Osteocyte (in vitro differentiated cells): Measurements from ENCODE around the gene CBL. TPM values are rescaled to one million over a fixed set of nuclear protein-coding genes. Genes with fewer than 3 reads are reported as not detected.

ENCODE experiments used
- DNase-seq: peaks from one replicate; pipeline ENCODE4 v3.0.0; 2021; ENCODE audit warnings: mixed read lengths; ENCODE audit not compliant: unreplicated experiment; ENCODE audit errors: extremely low spot score
- H3K27ac Mint-ChIP-seq: one replicate; pipeline ENCODE4 v1.8.0; 2021; ENCODE audit warnings: mild to moderate bottlenecking, mixed read lengths; ENCODE audit not compliant: unreplicated experiment
- H3K27me3 Mint-ChIP-seq: one replicate; pipeline ENCODE4 v1.8.0; 2021; ENCODE audit warnings: mixed read lengths; ENCODE audit not compliant: unreplicated experiment
- H3K36me3 Mint-ChIP-seq: one replicate; pipeline ENCODE4 v1.8.0; 2021; ENCODE audit warnings: mixed read lengths; ENCODE audit not compliant: unreplicated experiment
- H3K4me1 Mint-ChIP-seq: one replicate; pipeline ENCODE4 v1.8.0; 2021; ENCODE audit warnings: mixed read lengths; ENCODE audit not compliant: unreplicated experiment
- H3K4me3 Mint-ChIP-seq: one replicate; pipeline ENCODE4 v1.8.0; 2021; ENCODE audit warnings: mild to moderate bottlenecking, moderate library complexity, mixed read lengths; ENCODE audit not compliant: unreplicated experiment
- H3K9me3 Mint-ChIP-seq: one replicate; pipeline ENCODE4 v1.8.0; 2021; ENCODE audit warnings: mixed read lengths; ENCODE audit not compliant: unreplicated experiment
- CTCF ChIP-seq: fragments of 200-600 bp; sonication (generic); IDR thresholded peaks from 2 replicates; pipeline ENCODE4 v1.5.0; 2021; ENCODE audit warnings: antibody characterized with exemption, mild to moderate bottlenecking, moderate library complexity
- total RNA-seq: library from RNA; stranded (reverse); gene quantifications from 2 replicates; pipeline ENCODE4 v1.2.1, GENCODE V29; 2021

Gene CBL
- total RNA-seq, 1 donor from 2014 or later: 20.8 TPM

DNA sequence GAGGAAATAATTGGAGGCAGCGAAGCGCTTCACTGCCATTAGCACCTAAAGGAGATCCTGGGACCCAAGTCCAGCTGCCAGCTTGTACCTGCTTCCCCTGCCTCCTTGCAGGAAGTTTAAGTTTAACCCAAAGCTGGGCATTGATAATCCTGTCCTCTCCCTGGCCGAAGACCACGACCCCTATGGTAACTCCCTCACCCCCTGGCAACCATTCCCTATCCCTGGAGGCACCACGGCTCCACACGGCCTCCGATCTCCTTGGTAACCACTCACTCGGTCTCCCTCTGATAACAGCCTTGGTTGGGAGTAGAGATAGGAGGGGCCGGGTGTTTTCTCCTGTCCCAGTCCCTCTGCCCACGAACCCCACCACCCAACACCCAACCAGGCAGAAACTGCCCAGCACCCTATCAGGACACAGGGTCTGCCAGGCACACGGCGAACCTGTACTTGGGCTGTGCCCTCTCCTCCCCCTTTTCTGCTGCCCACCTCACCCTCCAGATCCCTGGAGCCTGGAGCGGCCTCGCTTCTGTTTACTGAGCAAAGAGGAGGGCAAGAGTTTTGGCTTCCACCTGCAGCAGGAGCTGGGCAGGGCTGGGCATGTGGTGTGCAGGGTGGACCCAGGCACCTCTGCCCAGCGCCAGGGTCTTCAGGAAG is 20.0 kb upstream of the CBL start:
- H3K4me3 Mint-ChIP-seq: no peak overlapping the region
- H3K27ac Mint-ChIP-seq: no peak overlapping the region
- peaks cover 9% of the 10 kb centered on the region for H3K27me3 Mint-ChIP-seq
- no peak for DNase-seq
- H3K4me1 Mint-ChIP-seq: no peaks in the 10 kb centered on the region
- TF ChIP-seq CTCF: no peak
- H3K9me3 Mint-ChIP-seq: no peaks in the 10 kb centered on the region
- no peaks in the 10 kb centered on the region for H3K36me3 Mint-ChIP-seq

DNA sequence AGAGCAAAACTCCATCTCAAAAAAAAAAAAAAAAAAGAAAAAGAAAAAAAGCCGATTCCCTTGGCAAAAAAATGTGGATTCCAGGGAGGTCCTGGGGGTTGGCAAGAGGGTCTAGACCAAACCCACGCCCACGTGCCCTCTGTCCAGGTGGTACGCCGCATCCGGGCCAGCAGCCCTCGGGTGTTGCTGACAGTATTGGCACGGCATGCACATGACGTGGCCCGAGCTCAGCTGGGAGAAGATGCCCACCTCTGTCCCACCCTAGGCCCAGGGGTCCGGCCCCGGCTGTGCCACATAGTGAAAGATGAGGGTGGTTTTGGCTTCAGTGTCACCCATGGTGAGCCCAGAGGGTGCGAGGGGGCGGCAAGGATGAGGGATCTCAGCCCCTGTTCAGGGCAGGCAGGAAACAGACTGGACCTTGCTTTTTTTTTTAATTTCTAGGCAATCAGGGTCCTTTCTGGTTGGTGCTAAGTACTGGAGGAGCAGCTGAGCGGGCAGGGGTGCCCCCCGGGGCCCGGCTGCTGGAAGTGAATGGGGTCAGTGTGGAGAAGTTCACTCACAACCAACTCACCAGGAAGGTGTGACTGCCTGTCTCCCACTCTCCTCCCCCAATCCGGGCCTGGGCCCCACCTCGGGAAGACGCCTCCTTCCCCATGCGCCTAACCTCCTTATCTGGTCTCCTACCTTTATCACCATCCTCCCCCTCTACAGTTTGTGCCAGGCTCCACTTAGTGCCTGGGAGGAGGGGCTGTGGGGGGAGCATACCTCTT is 18.8 kb upstream of the CBL start:
- no peaks in the 10 kb centered on the region for H3K36me3 Mint-ChIP-seq
- no peak for DNase-seq
- no peak overlapping the region for H3K4me3 Mint-ChIP-seq
- H3K4me1 Mint-ChIP-seq: no peaks in the 10 kb centered on the region
- TF ChIP-seq CTCF: no peak
- H3K27me3 Mint-ChIP-seq: peaks cover 9% of the 10 kb centered on the region
- no peaks in the 10 kb centered on the region for H3K9me3 Mint-ChIP-seq
- H3K27ac Mint-ChIP-seq: no peak overlapping the region

DNA sequence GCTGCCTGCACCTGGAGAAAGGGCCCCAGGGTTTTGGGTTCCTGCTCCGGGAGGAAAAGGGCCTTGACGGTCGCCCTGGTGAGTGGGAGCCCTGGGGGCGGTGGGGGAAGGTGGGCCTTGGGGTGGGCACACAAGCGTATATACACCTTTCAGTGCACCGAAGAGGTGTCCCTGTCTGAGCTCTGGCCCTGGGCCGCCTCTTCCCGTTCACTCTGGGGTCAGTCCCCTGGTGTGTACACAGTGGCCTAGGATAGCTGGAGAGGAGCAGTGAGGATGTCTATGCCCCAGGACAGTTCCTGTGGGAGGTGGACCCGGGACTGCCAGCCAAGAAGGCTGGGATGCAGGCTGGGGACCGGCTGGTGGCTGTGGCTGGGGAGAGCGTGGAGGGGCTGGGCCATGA is 18.1 kb upstream of the CBL start:
- Mint-ChIP-seq H3K27ac (no peak overlapping the region), H3K27me3 (peaks cover 9% of the 10 kb centered on the region), H3K4me1 (no peaks in the 10 kb centered on the region), H3K4me3 (no peak overlapping the region), H3K9me3 (no peaks in the 10 kb centered on the region), H3K36me3 (no peaks in the 10 kb centered on the region)
- no peak for TF ChIP-seq CTCF
- no peak for DNase-seq

- peaks cover 9% of the 10 kb centered on the region for H3K27me3 Mint-ChIP-seq
- no peak for TF ChIP-seq CTCF
- H3K9me3 Mint-ChIP-seq: no peaks in the 10 kb centered on the region
These were observed 17.3 kb upstream of the CBL start for GRCh38 chr11:119188887-119189286.

GRCh38 chr11:119189393-119189792 is 16.7 kb upstream of the CBL start:
- TF ChIP-seq CTCF: no peak
- H3K27me3 Mint-ChIP-seq: peaks cover 9% of the 10 kb centered on the region
- H3K4me1 Mint-ChIP-seq: no peaks in the 10 kb centered on the region
- no peaks in the 10 kb centered on the region for H3K36me3 Mint-ChIP-seq
- no peak overlapping the region for H3K27ac Mint-ChIP-seq
- no peaks in the 10 kb centered on the region for H3K9me3 Mint-ChIP-seq
- no peak for DNase-seq
- no peak overlapping the region for H3K4me3 Mint-ChIP-seq

More at GRCh38 chr11:119188887-119189286, 17.3 kb upstream of the CBL start:
- H3K36me3 Mint-ChIP-seq: no peaks in the 10 kb centered on the region
- no peaks in the 10 kb centered on the region for H3K4me1 Mint-ChIP-seq
- no peak overlapping the region for H3K4me3 Mint-ChIP-seq
- no peak for DNase-seq
- no peak overlapping the region for H3K27ac Mint-ChIP-seq
